ENCODE results near the gene RPP25L. TPM values are rescaled to one million over a fixed set of nuclear protein-coding genes. Genes with fewer than 3 reads are reported as not detected.

The RPP25L gene
- polyA plus RNA-seq, 1 of the 3 experiments (the other 2 are of a cell fraction): 47.6 TPM

- Histone ChIP-seq H3K9me2 (no peaks in the 10 kb centered on the region), H3F3A (replicated peaks; ENCODE audit: insufficient read depth) (no peaks in the 10 kb centered on the region), H2AFZ (ENCODE audit: low read depth) (no peak overlapping the region), H3K9me3 (no peaks in the 10 kb centered on the region), H3K36me3 (replicated peaks in 1 of 2; ENCODE audit: control insufficient read depth in 1 of 2, insufficient read depth in 2 of 2, low read length in 1 of 2) (no peaks in the 10 kb centered on the region), H3K27me3 (ENCODE audit: insufficient read depth) (no peaks in the 10 kb centered on the region; the same call in 1 of the 2 replicates), H3K9ac (no peak overlapping the region), H3K4me1 (ENCODE audit: control insufficient read depth in 1 of 2, insufficient read depth in 2 of 2, low read depth in 1 of 2, low read length in 1 of 2) (peaks cover 0 to 70% of the 10 kb centered on the region in 2 experiments; a peak in 2 of 4 replicates), H3K79me2 (ENCODE audit: insufficient read depth) (no peaks in the 10 kb centered on the region), H4K20me1 (ENCODE audit: insufficient read depth) (no peaks in the 10 kb centered on the region), H3K27ac (ENCODE audit: low read depth in 2 of 2, low read length in 1 of 2) (peak overlapping the region in 1 of 2 experiments; percentile 94; a peak in 2 of 4 replicates), H3K4me2 (no peak overlapping the region), H3K4me3 (ENCODE audit: low read depth in 2 of 2, low read length in 1 of 2) (no peak overlapping the region)
- 40% methylated on average over 6 of the region's 6 CpGs for WGBS (ENCODE audit: low lambda C conversion rate)
- TF ChIP-seq FOXJ3 (CRISPR knock-in tag; IDR thresholded peaks at IDR 0.05): peak; percentile 73
- TF ChIP-seq REST (IDR thresholded peaks at IDR 0.05; ENCODE audit: low read depth, low read length): no peak
- TF ChIP-seq NRF1 (IDR thresholded peaks at IDR 0.05; ENCODE audit: low read depth, low read length): no peak
- peak; percentile 79 for TF ChIP-seq GATA2 (CRISPR knock-in tag; IDR thresholded peaks at IDR 0.05)
- peak; percentile 75 for TF ChIP-seq MXI1 (IDR thresholded peaks at IDR 0.05; ENCODE audit: low read depth, low read length)
- TF ChIP-seq TCF12 (IDR thresholded peaks at IDR 0.05): no peak
- TF ChIP-seq EP300 (IDR thresholded peaks at IDR 0.05; ENCODE audit: borderline replicate concordance in 1 of 2, low read depth in 1 of 2, low read length in 1 of 2): peak in 1 of 2 experiments; percentile 72; a peak in 1 of 4 replicates
- TF ChIP-seq IRF3 (IDR thresholded peaks at IDR 0.05; ENCODE audit: low read depth, low read length): no peak
- peak; percentile 24; the same call in 1 of the 2 replicates for TF ChIP-seq RAD21 (IDR thresholded peaks at IDR 0.05; ENCODE audit: low read length)
- TF ChIP-seq, protein P1, sequence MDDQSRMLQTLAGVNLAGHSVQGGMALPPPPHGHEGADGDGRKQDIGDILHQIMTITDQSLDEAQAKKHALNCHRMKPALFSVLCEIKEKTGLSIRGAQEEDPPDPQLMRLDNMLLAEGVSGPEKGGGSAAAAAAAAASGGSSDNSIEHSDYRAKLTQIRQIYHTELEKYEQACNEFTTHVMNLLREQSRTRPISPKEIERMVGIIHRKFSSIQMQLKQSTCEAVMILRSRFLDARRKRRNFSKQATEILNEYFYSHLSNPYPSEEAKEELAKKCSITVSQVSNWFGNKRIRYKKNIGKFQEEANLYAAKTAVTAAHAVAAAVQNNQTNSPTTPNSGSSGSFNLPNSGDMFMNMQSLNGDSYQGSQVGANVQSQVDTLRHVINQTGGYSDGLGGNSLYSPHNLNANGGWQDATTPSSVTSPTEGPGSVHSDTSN (IDR thresholded peaks at IDR 0.05): no peak
- peak; percentile 66 for TF ChIP-seq CHD2 (IDR thresholded peaks at IDR 0.05; ENCODE audit: low read length, partially characterized antibody)
- DNase-seq: peak; percentile 79
- CTCF ChIA-PET: interaction anchor here (0.6 to 5.9 kb wide), 9 partner anchors 12 to 188 kb away, joined by 3 to 59 read pairs (median 3); no protein-coding TSS in a partner anchor
- POLR2A ChIA-PET: interaction anchor here (0.7 kb wide), 1 partner anchor 13 kb away, joined by 3 read pairs; no protein-coding TSS in a partner anchor
Observed at GRCh38 chr9:34566972-34567371, 44.9 kb downstream of the RPP25L start.
